Transverse colon (tissue), 4 donors: ENCODE data around the gene MRPL48. TPM values are rescaled to one million over a fixed set of nuclear protein-coding genes. Genes with fewer than 3 reads are reported as not detected.
"Not testable (repeated sequence)": the region's sequence is repeated elsewhere in the genome, so short reads cannot be mapped to it uniquely, and the experiment has no call there.

Source experiments
- DNase-seq: peaks from one replicate; pipeline ENCODE4 v3.0.0-alpha.2; 2019
- H3K27ac ChIP-seq, 4 donors: fragments of 200-600 bp; sonication (generic); 2 replicates each; pipeline ENCODE4 v1.5.1; 2016 to 2018; ENCODE audit warnings: inconsistent platforms in 4 of 4
- H3K27me3 ChIP-seq: fragments of 200-600 bp; sonication (generic); 2 replicates; pipeline ENCODE4 v1.5.1; 2017; ENCODE audit warnings: inconsistent platforms
- H3K36me3 ChIP-seq, 4 donors: fragments of 200-600 bp; sonication (generic); 2 replicates each; pipeline ENCODE4 v1.5.1; 2017 to 2019; ENCODE audit warnings: inconsistent platforms in 4 of 4
- H3K4me1 ChIP-seq, 4 donors: fragments of 200-600 bp; sonication (generic); 2 replicates each; pipeline ENCODE4 v1.5.1; 2017 to 2020; ENCODE audit warnings: inconsistent platforms in 4 of 4
- H3K4me3 ChIP-seq, 4 donors: fragments of 200-600 bp; sonication (generic); 1 replicate in 1 of 4; 2 replicates in 3 of 4; pipeline versions ENCODE4 v1.5.1 to v1.6.1; 2017 to 2019; ENCODE audit warnings: inconsistent platforms in 4 of 4
- H3K9me3 ChIP-seq, 2 donors: fragments of 200-600 bp; sonication (generic); 2 replicates each; pipeline ENCODE4 v1.5.1; 2017 to 2019; ENCODE audit warnings: inconsistent platforms in 2 of 2
- CTCF ChIP-seq, 5 experiments: fragments of 200-600 bp in 3 of 5; fragments of 450-650 bp in 2 of 5; sonication (generic) in 3 of 5; IDR thresholded peaks; 1 replicate in 2 of 5; 2 replicates in 3 of 5; pipeline ENCODE4 v1.5.1; 2016 to 2017; ENCODE audit warnings: antibody characterized with exemption in 5 of 5, inconsistent platforms in 3 of 5, mild to moderate bottlenecking in 2 of 5, moderate library complexity in 1 of 5
- EP300 ChIP-seq: sonication (generic); formaldehyde crosslinking; IDR thresholded peaks from one replicate; pipeline ENCODE4 v1.6.1; 2017; ENCODE audit warnings: antibody characterized with exemption, low read depth
- POLR2A ChIP-seq: fragments of 450-650 bp; IDR thresholded peaks from one replicate; pipeline ENCODE4 v1.6.1; 2016; ENCODE audit warnings: antibody characterized with exemption, mild to moderate bottlenecking, moderate library complexity
- POLR2AphosphoS5 ChIP-seq, 3 donors: sonication (generic); formaldehyde crosslinking; IDR thresholded peaks; one replicate each; pipeline ENCODE4 v1.6.1; 2016; ENCODE audit warnings: antibody characterized with exemption in 3 of 3
- WGBS, 2 donors: methylation state at CpG; one replicate each; pipeline ENCODE4 v1.1.5; 2018; ENCODE audit warnings: low coverage in 1 of 2; 5-methylcytosine and 5-hydroxymethylcytosine counted together
- in situ Hi-C, 4 donors: fragments of 200-750 bp; cut with MboI; loops; one replicate each; pipeline versions ENCODE4 v1.15.0 to v1.15.1; 2017; ENCODE audit warnings: low sequenced_read_pairs in 3 of 4, low pct_ligation_motif_present in 1 of 4, low pct_unique_long_range_greater_than_20kb in 1 of 4
- intact Hi-C: fragments of 100-400 bp; cut with DNase I; formaldehyde crosslinking; loops from one replicate; pipeline ENCODE4 v1.15.1; 2023; ENCODE audit warnings: low total_unique reads
- total RNA-seq, 4 donors: library from RNA; depleted of rRNA; stranded (reverse); fragments of >200 nt; gene quantifications; one replicate each; pipeline ENCODE4 v1.1.0, GENCODE V29; 2016

MRPL48 gene
- total RNA-seq, 4 donors from 2014 or later: 10.5 to 21.1 (median 21.0) TPM; not detected in 1

GRCh38 chr11:73762732-73763131, 24.9 kb upstream of the MRPL48 start:
- DNase-seq: no peak
- no peak overlapping the region for H3K4me3 ChIP-seq
- intact Hi-C loops: no loop called here
- TF ChIP-seq EP300: no peak
- no peak for TF ChIP-seq POLR2AphosphoS5 (IDR thresholded peaks at IDR 0.05)
- no peak for TF ChIP-seq CTCF (IDR thresholded peaks at IDR 0.05)
- TF ChIP-seq POLR2A: no peak
- in situ Hi-C loops: no loop called here
- no peaks in the 10 kb centered on the region for H3K9me3 ChIP-seq
- H3K36me3 ChIP-seq: no peaks in the 10 kb centered on the region
- H3K4me1 ChIP-seq: peaks cover 3 to 23% (median 18%) of the 10 kb centered on the region in 4 donors
- no peaks in the 10 kb centered on the region for H3K27me3 ChIP-seq
- no peak overlapping the region for H3K27ac ChIP-seq

DNA sequence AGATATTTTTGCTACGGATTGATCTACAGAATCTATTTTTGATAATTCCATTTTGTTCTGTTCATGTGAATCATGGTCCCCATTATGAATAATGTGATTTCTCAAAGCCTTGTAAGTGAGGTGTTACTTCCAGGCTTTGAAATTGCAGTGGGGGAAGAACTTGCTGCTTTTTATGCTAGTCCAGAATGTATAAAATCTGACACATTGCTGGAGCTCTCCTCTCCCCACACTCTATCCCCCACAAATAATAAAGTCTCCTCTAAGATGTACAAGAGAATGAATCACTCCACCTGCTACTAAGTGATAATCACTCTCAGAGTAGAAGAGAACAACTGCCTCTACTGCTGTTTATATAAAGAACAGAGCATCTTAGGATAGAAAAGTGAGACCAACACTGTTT, 20.9 kb upstream of the MRPL48 start:
- TF ChIP-seq CTCF (IDR thresholded peaks at IDR 0.05): no peak
- no peak for TF ChIP-seq POLR2AphosphoS5 (IDR thresholded peaks at IDR 0.05)
- no peak for TF ChIP-seq EP300
- TF ChIP-seq POLR2A: no peak
- Histone ChIP-seq H3K4me1 (peaks cover 0 to under 1% (median 0%) of the 10 kb centered on the region in 4 donors), H3K27ac (no peak overlapping the region), H3K4me3 (no peak overlapping the region), H3K27me3 (no peaks in the 10 kb centered on the region), H3K36me3 (no peaks in the 10 kb centered on the region), H3K9me3 (no peaks in the 10 kb centered on the region)
- DNase-seq: no peak
- intact Hi-C loops: no loop called here
- in situ Hi-C loops: no loop called here
- WGBS, 2 donors: 88% methylated on average over 1 of the region's 1 CpG; no CpG with 5 or more reads in 1 of the 2 donors

DNA sequence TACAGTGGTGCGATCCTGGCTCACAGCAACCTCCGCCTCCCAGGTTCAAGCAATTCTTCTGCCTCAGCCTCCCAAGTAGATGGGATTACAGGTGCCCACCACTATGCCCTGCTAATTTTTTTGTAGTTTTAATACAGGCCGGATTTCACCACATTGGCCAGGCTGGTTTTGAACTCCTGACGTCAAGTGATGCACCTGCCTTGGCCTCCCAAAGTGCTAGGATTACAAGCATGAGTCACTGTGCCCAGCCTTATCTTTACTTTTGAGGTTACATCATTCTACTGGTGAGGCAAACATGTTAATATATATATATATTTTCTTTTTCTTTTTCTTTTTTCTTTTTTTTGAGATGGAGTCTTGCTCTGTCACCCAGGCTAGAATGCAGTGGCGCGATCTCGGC, 16.9 kb upstream of the MRPL48 start:
- H3K9me3 ChIP-seq, H3K27ac ChIP-seq, H3K27me3 ChIP-seq, H3K4me3 ChIP-seq, H3K36me3 ChIP-seq, H3K4me1 ChIP-seq, intact Hi-C loops, in situ Hi-C loops, DNase-seq: not testable (repeated sequence)
- WGBS, 2 donors: 93 to 94% methylated on average over 6 to 7 of the region's 7 CpGs

DNA sequence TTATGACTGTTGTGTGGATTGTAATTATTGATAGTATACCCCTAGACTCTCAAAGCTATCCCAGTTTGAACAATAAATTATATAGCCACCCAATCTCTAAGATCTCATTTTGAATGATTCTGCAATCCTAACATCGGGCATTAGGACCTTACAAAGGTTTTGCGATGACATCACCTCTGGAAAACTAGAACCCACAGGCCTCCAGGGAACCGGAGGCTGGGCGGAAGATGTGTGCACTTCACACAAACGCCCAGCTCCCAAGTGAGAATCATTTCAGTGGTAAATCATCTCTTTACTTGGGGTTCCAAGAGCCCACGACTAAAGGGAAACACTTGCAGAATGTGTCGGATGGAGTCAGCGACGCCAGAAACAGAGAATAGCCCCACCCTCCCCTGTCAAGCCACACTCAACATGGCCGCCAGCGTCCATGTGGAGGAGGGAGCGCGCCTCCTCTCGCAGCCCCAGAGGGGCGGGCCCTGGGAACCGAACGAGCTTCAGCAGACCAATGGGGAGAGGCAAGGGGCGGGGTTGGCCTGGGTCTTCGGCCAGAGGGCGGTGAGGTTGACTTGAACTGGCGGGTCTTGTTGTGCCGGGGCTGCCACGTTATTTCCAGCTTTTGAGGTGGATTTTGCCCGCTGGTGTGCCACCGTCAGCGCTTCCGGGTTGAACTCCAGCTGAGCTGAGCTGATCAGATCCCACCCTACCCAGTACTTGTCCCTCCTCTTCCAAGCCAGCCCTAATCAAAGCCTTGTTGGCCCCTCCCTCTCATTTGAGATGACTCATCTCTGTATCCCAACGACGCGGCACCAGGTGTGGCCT, 8.4 kb upstream of the MRPL48 start:
- peak overlapping the region; percentile 91 to 96 (median 95) for H3K27ac ChIP-seq
- TF ChIP-seq POLR2AphosphoS5 (IDR thresholded peaks at IDR 0.05) (peak; percentile 62 to 95 (median 94)), POLR2A (peak; percentile 65), CTCF (IDR thresholded peaks at IDR 0.05) (peak in 1 of 5 experiments; percentile 31), EP300 (no peak)
- peak; percentile 98 for DNase-seq
- no peaks in the 10 kb centered on the region for H3K27me3 ChIP-seq
- peaks cover 4 to 10% (median 7%) of the 10 kb centered on the region in 4 donors for H3K4me1 ChIP-seq
- H3K9me3 ChIP-seq: no peaks in the 10 kb centered on the region
- in situ Hi-C loops (no loop called here), intact Hi-C loops (loop anchor here (1.0 kb wide), 1 partner anchor 18 kb away; the partner anchor contains the start of gene RAB6A)
- H3K4me3 ChIP-seq: peak overlapping the region; percentile 46 to 70 (median 58)
- 0 to 1% methylated on average over 8 to 18 of the region's 30 CpGs for WGBS, 2 donors
- H3K36me3 ChIP-seq: no peaks in the 10 kb centered on the region
